Loucy (cell line): ENCODE data around the gene ZNF157.

Experiments used
- CTCF ChIP-seq: fragments of 200-600 bp; sonication (generic); conservative IDR thresholded peaks from 2 replicates; pipeline ENCODE4 v1.5.1; 2014; ENCODE audit warnings: mild to moderate bottlenecking, antibody characterized with exemption, low read length
- EZH2phosphoT487 ChIP-seq: fragments of 200-600 bp; IDR thresholded peaks from 2 replicates; pipeline ENCODE4 v1.6.1; 2018; ENCODE audit warnings: antibody characterized with exemption, mild to moderate bottlenecking, moderate library complexity, borderline replicate concordance

GRCh38 chrX:47447607-47448006 is 77.2 kb downstream of the ZNF157 start:
- no peak for TF ChIP-seq CTCF
- no peak for TF ChIP-seq EZH2phosphoT487
